ENCODE data around the gene NHEJ1.
"Not testable (repeated sequence)": the region's sequence is repeated elsewhere in the genome, so short reads cannot be mapped to it uniquely, and the experiment has no call there.

The NHEJ1 gene

GRCh38 chr2:219205165-219205538, 44.5 kb upstream of the NHEJ1 start:
- Histone ChIP-seq H3K79me2 (ENCODE audit: low read length) (peaks cover 12% of the 10 kb centered on the region; the same call in 1 of the 2 replicates), H3K9me2 (replicated peaks; ENCODE audit: insufficient read depth, low read length) (no peaks in the 10 kb centered on the region), H3K4me2 (ENCODE audit: low read depth, low read length) (no peak overlapping the region), H3K9ac (ENCODE audit: low read length) (no peak overlapping the region), H3F3A (ENCODE audit: insufficient read depth, low read length) (peaks cover 13% of the 10 kb centered on the region), H3K4me3 (ENCODE audit: low read length) (no peak overlapping the region), H4K20me1 (ENCODE audit: insufficient read depth, low read length) (no peaks in the 10 kb centered on the region), H3K36me3 (replicated peaks; ENCODE audit: insufficient read depth, low read length) (no peaks in the 10 kb centered on the region), H3K27ac (ENCODE audit: low read length) (no peak overlapping the region), H3K4me1 (ENCODE audit: low read length) (peaks cover 10% of the 10 kb centered on the region; the same call in 1 of the 2 replicates), H3K27me3 (replicated peaks; ENCODE audit: insufficient read depth, low read length) (no peaks in the 10 kb centered on the region), H2AFZ (ENCODE audit: low read length) (no peak overlapping the region), H3K9me3 (replicated peaks; ENCODE audit: insufficient read depth, low read length) (no peaks in the 10 kb centered on the region)
- TF ChIP-seq EZH2 (optimal IDR thresholded peaks at IDR 0.05; ENCODE audit: low read depth, low read length) (no peak), EZH2phosphoT487 (IDR thresholded peaks at IDR 0.05; ENCODE audit: low read length) (no peak)
- TF ChIP-seq, protein P1, sequence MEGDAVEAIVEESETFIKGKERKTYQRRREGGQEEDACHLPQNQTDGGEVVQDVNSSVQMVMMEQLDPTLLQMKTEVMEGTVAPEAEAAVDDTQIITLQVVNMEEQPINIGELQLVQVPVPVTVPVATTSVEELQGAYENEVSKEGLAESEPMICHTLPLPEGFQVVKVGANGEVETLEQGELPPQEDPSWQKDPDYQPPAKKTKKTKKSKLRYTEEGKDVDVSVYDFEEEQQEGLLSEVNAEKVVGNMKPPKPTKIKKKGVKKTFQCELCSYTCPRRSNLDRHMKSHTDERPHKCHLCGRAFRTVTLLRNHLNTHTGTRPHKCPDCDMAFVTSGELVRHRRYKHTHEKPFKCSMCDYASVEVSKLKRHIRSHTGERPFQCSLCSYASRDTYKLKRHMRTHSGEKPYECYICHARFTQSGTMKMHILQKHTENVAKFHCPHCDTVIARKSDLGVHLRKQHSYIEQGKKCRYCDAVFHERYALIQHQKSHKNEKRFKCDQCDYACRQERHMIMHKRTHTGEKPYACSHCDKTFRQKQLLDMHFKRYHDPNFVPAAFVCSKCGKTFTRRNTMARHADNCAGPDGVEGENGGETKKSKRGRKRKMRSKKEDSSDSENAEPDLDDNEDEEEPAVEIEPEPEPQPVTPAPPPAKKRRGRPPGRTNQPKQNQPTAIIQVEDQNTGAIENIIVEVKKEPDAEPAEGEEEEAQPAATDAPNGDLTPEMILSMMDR (IDR thresholded peaks at IDR 0.05; ENCODE audit: low read length), result no peak
- no peak for DNase-seq

GRCh38 chr2:219204425-219205164, 44.0 kb upstream of the NHEJ1 start:
- H3K9ac ChIP-seq (ENCODE audit: low read length), result no peak overlapping the region
- no peak for TF ChIP-seq EZH2phosphoT487 (IDR thresholded peaks at IDR 0.05; ENCODE audit: low read length)
- TF ChIP-seq, protein P1 (IDR thresholded peaks at IDR 0.05; ENCODE audit: low read length), result no peak
- no peak for TF ChIP-seq EZH2 (optimal IDR thresholded peaks at IDR 0.05; ENCODE audit: low read depth, low read length)

DNA sequence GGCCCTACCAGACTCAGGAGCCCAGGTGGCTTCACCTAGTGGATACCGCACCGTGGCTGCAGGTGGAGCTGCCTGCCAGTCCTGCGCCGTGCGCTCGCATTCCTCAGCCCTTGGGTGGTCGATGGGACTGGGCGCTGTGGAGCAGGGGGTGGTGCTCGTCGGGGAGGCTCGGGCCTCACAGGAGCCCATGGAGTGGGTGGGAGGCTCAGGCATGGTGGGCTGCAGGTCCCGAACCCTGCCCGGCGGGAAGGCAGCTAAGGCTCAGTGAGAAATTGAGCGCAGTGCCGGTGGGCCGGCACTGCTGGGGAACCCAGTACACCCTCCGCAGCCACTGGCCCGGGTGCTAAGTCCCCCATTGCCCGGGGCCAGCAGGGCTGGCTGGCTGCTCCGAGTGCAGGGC, 40.7 kb upstream of the NHEJ1 start:
- not testable (repeated sequence) for H3K4me3 ChIP-seq (ENCODE audit: low read length); H2AFZ ChIP-seq (ENCODE audit: low read length); H4K20me1 ChIP-seq (ENCODE audit: insufficient read depth, low read length); H3K9ac ChIP-seq (ENCODE audit: low read length); H3K36me3 ChIP-seq (replicated peaks; ENCODE audit: insufficient read depth, low read length); H3K27me3 ChIP-seq (replicated peaks; ENCODE audit: insufficient read depth, low read length); H3K9me3 ChIP-seq (replicated peaks; ENCODE audit: insufficient read depth, low read length); H3K4me2 ChIP-seq (ENCODE audit: low read depth, low read length); DNase-seq; H3K79me2 ChIP-seq (ENCODE audit: low read length); H3K9me2 ChIP-seq (replicated peaks; ENCODE audit: insufficient read depth, low read length); H3K4me1 ChIP-seq (ENCODE audit: low read length); H3K27ac ChIP-seq (ENCODE audit: low read length); H3F3A ChIP-seq (ENCODE audit: insufficient read depth, low read length)

More at GRCh38 chr2:219204425-219205164, 44.0 kb upstream of the NHEJ1 start:
- peaks cover 13% of the 10 kb centered on the region for H3F3A ChIP-seq (ENCODE audit: insufficient read depth, low read length)
- H3K36me3 ChIP-seq (replicated peaks; ENCODE audit: insufficient read depth, low read length), result no peaks in the 10 kb centered on the region
- DNase-seq, result no peak
- H3K4me2 ChIP-seq (ENCODE audit: low read depth, low read length), result no peak overlapping the region
- H2AFZ ChIP-seq (ENCODE audit: low read length), result no peak overlapping the region
- H4K20me1 ChIP-seq (ENCODE audit: insufficient read depth, low read length), result no peaks in the 10 kb centered on the region
- no peak overlapping the region for H3K27ac ChIP-seq (ENCODE audit: low read length)
- H3K4me3 ChIP-seq (ENCODE audit: low read length), result no peak overlapping the region
- no peaks in the 10 kb centered on the region for H3K9me3 ChIP-seq (replicated peaks; ENCODE audit: insufficient read depth, low read length)
- peaks cover 12% of the 10 kb centered on the region; the same call in 1 of the 2 replicates for H3K79me2 ChIP-seq (ENCODE audit: low read length)
- H3K9me2 ChIP-seq (replicated peaks; ENCODE audit: insufficient read depth, low read length), result no peaks in the 10 kb centered on the region
- H3K4me1 ChIP-seq (ENCODE audit: low read length), result peaks cover 10% of the 10 kb centered on the region; the same call in 1 of the 2 replicates
- H3K27me3 ChIP-seq (replicated peaks; ENCODE audit: insufficient read depth, low read length), result no peaks in the 10 kb centered on the region

GRCh38 chr2:219200502-219201326, 40.1 kb upstream of the NHEJ1 start:
- not testable (repeated sequence) for H3K9ac ChIP-seq (ENCODE audit: low read length); H2AFZ ChIP-seq (ENCODE audit: low read length)

More at GRCh38 chr2:219200502-219201326, 40.1 kb upstream of the NHEJ1 start:
- H3K9me3 ChIP-seq (replicated peaks; ENCODE audit: insufficient read depth, low read length); H3K9me2 ChIP-seq (replicated peaks; ENCODE audit: insufficient read depth, low read length); H3K27ac ChIP-seq (ENCODE audit: low read length); H3F3A ChIP-seq (ENCODE audit: insufficient read depth, low read length); H4K20me1 ChIP-seq (ENCODE audit: insufficient read depth, low read length); H3K4me3 ChIP-seq (ENCODE audit: low read length); H3K79me2 ChIP-seq (ENCODE audit: low read length); DNase-seq; H3K4me1 ChIP-seq (ENCODE audit: low read length); H3K27me3 ChIP-seq (replicated peaks; ENCODE audit: insufficient read depth, low read length); H3K4me2 ChIP-seq (ENCODE audit: low read depth, low read length); H3K36me3 ChIP-seq (replicated peaks; ENCODE audit: insufficient read depth, low read length): not testable (repeated sequence)
